Left ventricle myocardium inferior (tissue), 1 donor: ENCODE data around the gene MPND. TPM values are rescaled to one million over a fixed set of nuclear protein-coding genes. Genes with fewer than 3 reads are reported as not detected.
A peak's percentile ranks its signal among the peaks of the same experiment; 100 is the strongest.

Source experiments
- DNase-seq: peaks from one replicate; pipeline ENCODE4 v3.0.0-alpha.2; 2020
- H3K27ac ChIP-seq: fragments of 200-600 bp; replicated peaks from 2 replicates; pipeline ENCODE4 v1.8.0; 2021
- H3K27me3 ChIP-seq: fragments of 200-600 bp; 2 replicates; pipeline ENCODE4 v1.8.0; 2021; ENCODE audit warnings: low read depth
- H3K36me3 ChIP-seq: fragments of 200-600 bp; 2 replicates; pipeline ENCODE4 v1.8.0; 2021
- H3K4me1 ChIP-seq: fragments of 200-600 bp; 2 replicates; pipeline ENCODE4 v1.8.0; 2021
- H3K4me3 ChIP-seq: fragments of 200-600 bp; 2 replicates; pipeline ENCODE4 v1.8.0; 2021; ENCODE audit warnings: mild to moderate bottlenecking, moderate library complexity
- H3K9me3 ChIP-seq: fragments of 200-600 bp; replicated peaks from 2 replicates; pipeline ENCODE4 v1.8.0; 2021
- intact Hi-C: fragments of 100-400 bp; cut with micrococcal nuclease; formaldehyde crosslinking; loops from one replicate; pipeline ENCODE4 v1.11.0; 2022
- long read RNA-seq: library from polyadenylated mRNA; unstranded; transcript quantifications from one replicate; pipeline ENCODE4 v2.0.0, GENCODE V29; 2021
- total RNA-seq: library from RNA; stranded (reverse); fragmentation: NEBNext Ultra II Directional; extraction: Animal tissue kit (Norgen Biotek cat#: 25700); gene quantifications from one replicate; pipeline ENCODE4 v1.2.1, GENCODE V29; 2021
- TF ChIP-seq, protein P1 (sequence below): fragments of 200-600 bp; IDR thresholded peaks from 2 replicates; pipeline ENCODE4 v1.8.0; 2021; ENCODE audit warnings: antibody characterized with exemption, mild to moderate bottlenecking, borderline replicate concordance
- donor health status: DM: no; HTN: yes; CAD: no; lungs with severe emphysema.

The MPND gene
- 19.2 TPM for total RNA-seq
- long read RNA-seq, transcript MPND-207 (13 exons, 1,611 nt): major isoform, 8 of 16 reads
- long read RNA-seq, partial matches to known transcripts: 4 of 16 reads
- long read RNA-seq, other reads (novel, unspliced or antisense): 3 of 16 reads

DNA sequence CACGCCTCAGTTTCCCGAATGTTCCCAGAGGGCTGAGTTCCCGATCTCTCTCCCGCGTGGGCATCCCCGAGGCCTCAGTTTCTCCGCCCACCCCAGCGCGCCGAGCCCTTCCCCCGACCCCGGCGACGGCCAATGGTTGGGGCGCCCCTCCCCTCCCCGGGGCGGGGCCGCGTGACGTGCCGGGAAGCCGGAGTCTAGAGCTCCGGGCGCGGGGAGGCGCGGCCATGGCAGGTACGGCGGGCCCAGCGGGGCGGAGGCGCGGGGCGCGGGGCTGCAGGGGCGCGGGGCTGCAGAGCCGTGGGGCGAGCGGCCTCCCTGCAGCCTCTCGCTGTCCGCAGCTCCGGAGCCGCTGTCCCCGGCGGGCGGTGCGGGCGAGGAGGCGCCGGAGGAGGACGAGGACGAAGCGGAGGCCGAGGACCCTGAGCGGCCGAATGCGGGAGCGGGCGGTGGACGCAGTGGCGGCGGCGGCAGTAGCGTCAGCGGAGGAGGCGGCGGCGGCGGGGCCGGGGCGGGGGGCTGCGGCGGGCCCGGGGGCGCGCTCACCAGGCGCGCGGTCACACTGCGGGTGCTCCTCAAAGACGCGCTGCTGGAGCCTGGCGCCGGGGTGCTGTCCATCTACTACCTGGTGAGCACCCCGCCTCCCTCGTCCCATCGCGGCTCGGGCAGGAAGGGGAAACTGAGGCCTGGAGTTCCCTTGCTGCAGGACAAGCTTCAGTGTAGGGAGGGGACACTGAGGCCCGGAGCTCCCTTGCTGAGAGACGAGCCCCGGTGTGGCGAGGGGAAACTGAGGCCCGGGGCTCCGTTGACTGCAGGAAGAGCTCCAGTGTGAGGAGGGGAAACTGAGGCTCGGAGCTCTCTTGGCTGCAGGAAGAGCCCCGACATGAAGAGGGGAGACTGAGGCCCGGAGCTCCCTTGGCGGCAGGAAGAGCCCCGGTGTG is at the start of gene MPND:
TSS of gene MPND (plus strand) at position 193 of the 938 bp plus-strand sequence. CDS start at position 225, 32 bp downstream.
- no peaks in the 10 kb centered on the region for H3K9me3 ChIP-seq
- DNase-seq: peak; percentile 96
- TF ChIP-seq, protein P1, sequence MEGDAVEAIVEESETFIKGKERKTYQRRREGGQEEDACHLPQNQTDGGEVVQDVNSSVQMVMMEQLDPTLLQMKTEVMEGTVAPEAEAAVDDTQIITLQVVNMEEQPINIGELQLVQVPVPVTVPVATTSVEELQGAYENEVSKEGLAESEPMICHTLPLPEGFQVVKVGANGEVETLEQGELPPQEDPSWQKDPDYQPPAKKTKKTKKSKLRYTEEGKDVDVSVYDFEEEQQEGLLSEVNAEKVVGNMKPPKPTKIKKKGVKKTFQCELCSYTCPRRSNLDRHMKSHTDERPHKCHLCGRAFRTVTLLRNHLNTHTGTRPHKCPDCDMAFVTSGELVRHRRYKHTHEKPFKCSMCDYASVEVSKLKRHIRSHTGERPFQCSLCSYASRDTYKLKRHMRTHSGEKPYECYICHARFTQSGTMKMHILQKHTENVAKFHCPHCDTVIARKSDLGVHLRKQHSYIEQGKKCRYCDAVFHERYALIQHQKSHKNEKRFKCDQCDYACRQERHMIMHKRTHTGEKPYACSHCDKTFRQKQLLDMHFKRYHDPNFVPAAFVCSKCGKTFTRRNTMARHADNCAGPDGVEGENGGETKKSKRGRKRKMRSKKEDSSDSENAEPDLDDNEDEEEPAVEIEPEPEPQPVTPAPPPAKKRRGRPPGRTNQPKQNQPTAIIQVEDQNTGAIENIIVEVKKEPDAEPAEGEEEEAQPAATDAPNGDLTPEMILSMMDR: no peak
- H3K27ac ChIP-seq: peak within 1 kb of the TSS; percentile 98
- peaks cover 24% of the 10 kb centered on the region for H3K4me1 ChIP-seq
- H3K36me3 ChIP-seq: peaks cover 14% of the 10 kb centered on the region
- peak within 1 kb of the TSS; percentile 86 for H3K4me3 ChIP-seq
- intact Hi-C loops: no loop called here
- H3K27me3 ChIP-seq: no peaks in the 10 kb centered on the region

DNA sequence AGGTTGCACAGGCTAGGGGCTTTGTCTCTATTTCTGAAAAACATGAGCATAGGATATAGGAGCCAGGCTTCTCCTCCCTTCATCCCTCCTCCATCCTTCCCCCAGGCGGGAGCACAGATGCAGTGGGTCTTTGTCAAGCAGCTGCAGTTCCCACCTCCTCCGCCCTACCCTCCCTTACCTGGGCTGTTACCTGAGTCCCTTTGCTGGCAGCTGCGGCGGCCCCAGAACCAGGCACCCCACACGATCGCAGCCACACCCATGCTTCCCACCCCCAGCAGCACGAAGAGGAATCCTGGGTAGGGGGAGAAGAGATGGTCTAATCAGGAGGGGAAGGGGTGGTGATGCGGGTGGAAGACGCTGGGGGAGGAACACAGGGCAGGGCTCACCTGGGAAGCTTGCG is 49.0 kb upstream of the MPND start:
- intact Hi-C loops: no loop called here
- no peak for DNase-seq
- Histone ChIP-seq H3K27ac (no peak overlapping the region), H3K36me3 (no peaks in the 10 kb centered on the region), H3K4me1 (no peaks in the 10 kb centered on the region), H3K27me3 (peaks cover 76% of the 10 kb centered on the region), H3K9me3 (no peaks in the 10 kb centered on the region), H3K4me3 (no peak overlapping the region)
- TF ChIP-seq, protein P1: no peak

DNA sequence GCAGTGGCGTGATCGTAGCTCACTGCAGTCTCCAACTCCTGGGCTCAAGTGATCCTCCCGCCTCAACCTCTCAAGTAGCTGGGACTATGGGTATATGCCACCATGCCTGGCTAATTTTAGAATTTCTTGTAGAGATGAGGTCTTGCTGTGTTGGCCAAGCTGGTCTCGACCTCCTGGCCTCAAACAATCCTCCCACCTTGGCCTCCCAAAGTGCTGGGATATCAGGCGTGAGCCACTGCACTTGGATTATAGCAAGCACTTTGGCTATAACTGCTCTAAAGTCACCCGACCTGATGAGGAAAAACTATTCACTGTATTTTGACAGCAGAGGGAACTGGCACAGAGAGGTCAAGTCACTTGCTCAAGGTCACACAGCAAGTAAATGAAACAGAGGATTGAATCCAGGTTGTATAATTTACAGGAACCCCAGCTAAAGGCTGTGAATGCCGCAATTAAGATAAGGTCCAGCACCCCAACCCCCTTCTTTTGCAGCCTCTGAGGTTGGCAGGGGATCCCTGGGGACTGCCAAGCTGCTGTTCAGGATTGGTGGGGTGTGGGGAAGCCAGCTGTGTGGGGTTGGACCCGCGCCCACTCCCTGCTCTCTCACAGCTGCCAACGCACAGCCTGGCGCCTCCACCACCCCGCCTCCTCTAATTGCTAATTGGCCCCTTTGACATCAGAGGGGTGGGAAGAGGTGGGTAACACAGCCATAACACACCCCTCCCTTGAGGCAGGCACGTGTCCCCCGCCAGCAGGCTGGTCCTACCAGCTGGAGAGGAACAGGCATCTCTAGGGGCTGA is 47.2 kb upstream of the MPND start:
- intact Hi-C loops: no loop called here
- no peaks in the 10 kb centered on the region for H3K36me3 ChIP-seq
- no peaks in the 10 kb centered on the region for H3K9me3 ChIP-seq
- no peak overlapping the region for H3K27ac ChIP-seq
- no peak for DNase-seq
- H3K4me1 ChIP-seq: no peaks in the 10 kb centered on the region
- H3K27me3 ChIP-seq: peaks cover 71% of the 10 kb centered on the region
- TF ChIP-seq, protein P1: no peak
- H3K4me3 ChIP-seq: no peak overlapping the region

GRCh38 chr19:4297901-4298809 is 45.2 kb upstream of the MPND start:
- Histone ChIP-seq H3K4me3 (no peak overlapping the region), H3K9me3 (no peaks in the 10 kb centered on the region), H3K4me1 (no peaks in the 10 kb centered on the region), H3K27ac (no peak overlapping the region), H3K27me3 (peaks cover 73% of the 10 kb centered on the region), H3K36me3 (no peaks in the 10 kb centered on the region)
- intact Hi-C loops: no loop called here
- DNase-seq: no peak
- TF ChIP-seq, protein P1: no peak
